Transverse colon (tissue), 1 donor: ENCODE data around the gene SLK.

ENCODE experiments used
- EP300 ChIP-seq: sonication (generic); formaldehyde crosslinking; IDR thresholded peaks from one replicate; pipeline ENCODE4 v1.6.1; 2017; ENCODE audit warnings: antibody characterized with exemption, low read depth
- POLR2A ChIP-seq: fragments of 450-650 bp; IDR thresholded peaks from one replicate; pipeline ENCODE4 v1.6.1; 2016; ENCODE audit warnings: antibody characterized with exemption, mild to moderate bottlenecking, moderate library complexity

DNA sequence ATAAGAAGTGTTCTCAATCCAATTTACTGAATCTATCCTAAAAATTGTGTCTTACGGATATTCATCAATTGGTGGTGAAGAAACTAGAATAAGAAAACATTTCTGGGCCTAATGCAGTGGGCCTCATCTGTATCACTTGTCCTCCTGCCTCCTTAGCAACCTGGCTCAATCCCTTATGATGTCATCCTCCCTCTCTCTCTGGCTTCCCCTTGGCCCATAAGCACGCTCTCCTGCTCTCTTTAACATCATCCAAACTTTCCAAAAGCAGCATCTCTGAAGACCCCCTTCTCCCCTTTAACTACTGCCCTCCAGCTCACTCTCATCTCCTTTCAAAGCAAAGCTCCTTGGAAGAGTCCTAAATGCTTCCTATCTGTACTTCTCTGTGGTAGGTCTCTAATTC lies 44.3 kb upstream of the SLK start:
- no peak for TF ChIP-seq POLR2A
- TF ChIP-seq EP300, result no peak
